Measurements from ENCODE around the gene DPP6.

DNA sequence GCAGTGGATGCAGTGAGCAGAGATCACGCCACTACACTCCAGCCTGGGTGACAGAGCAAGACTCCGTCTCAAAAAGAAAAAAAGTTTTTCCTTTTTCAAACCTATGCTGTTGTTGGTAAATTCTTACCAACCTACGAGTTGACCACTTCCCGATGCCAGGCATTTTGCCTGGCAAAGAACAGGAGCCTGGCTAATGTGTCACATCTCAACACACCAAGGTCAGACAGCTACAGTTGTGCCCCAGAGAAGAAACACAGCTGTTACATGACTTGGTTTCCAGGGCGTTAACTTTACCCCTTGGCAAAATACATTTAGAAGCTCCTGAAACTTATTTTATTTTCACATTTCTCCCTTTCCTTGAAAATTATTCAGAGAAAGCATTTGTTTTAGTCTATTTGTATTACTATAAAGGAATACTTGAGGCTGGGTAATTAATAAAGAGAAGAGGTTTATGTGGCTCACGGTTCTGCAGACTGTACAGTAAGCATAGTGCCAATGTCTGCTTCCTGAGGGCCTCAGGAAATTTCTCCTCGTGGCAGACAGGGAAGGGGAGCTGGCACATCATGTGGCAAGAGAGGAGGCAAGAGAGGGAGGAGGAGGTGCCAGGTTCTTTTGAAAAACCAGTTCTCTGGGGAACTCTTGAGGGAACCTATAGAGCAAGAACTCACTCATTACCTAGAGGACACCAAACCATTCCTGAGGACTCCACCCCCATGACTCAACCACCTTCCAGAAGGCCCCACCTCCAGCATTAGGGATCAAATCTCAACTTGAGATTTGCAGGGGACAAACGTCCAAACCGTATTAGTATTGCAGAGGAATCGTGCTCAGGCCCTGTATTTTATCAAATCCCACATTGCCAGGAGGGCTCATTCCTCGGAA is 867.4 kb downstream of the DPP6 start:
- TF ChIP-seq, protein P1, sequence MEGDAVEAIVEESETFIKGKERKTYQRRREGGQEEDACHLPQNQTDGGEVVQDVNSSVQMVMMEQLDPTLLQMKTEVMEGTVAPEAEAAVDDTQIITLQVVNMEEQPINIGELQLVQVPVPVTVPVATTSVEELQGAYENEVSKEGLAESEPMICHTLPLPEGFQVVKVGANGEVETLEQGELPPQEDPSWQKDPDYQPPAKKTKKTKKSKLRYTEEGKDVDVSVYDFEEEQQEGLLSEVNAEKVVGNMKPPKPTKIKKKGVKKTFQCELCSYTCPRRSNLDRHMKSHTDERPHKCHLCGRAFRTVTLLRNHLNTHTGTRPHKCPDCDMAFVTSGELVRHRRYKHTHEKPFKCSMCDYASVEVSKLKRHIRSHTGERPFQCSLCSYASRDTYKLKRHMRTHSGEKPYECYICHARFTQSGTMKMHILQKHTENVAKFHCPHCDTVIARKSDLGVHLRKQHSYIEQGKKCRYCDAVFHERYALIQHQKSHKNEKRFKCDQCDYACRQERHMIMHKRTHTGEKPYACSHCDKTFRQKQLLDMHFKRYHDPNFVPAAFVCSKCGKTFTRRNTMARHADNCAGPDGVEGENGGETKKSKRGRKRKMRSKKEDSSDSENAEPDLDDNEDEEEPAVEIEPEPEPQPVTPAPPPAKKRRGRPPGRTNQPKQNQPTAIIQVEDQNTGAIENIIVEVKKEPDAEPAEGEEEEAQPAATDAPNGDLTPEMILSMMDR (IDR thresholded peaks at IDR 0.05 in 8 of 11, conservative IDR thresholded peaks at IDR 0.05 in 3 of 11): no peak
- TF ChIP-seq POLR2AphosphoS5 (IDR thresholded peaks at IDR 0.05): no peak
